ENCODE measurements around the gene PIK3R6.
"Not testable (repeated sequence)": the region's sequence is repeated elsewhere in the genome, so short reads cannot be mapped to it uniquely, and the experiment has no call there.

The PIK3R6 gene

DNA sequence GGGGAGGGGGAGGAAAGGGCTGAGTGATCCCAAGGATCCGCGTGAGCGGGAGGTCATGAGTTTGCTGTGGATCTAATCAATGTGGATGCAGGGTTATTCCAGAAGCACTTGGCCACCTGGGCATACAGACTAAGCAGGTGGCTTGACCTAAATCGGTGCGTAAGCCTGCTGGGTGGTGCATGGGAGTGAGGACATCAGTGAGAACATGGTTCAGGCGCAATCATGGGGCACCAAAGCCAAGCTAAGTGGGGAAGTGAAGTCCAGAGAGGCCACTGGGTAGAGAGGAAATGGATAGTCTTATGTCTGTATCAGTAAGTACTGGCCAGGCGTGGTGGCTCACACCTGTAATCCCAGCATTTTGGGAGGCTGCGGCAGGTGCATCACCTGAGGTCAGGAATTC, 49.4 kb downstream of the PIK3R6 start:
- H3K4me3 ChIP-seq (ENCODE audit: low read depth, low read length): no peak overlapping the region
- DNase-seq (ENCODE audit: low read depth): no peak
- TF ChIP-seq, protein P1, sequence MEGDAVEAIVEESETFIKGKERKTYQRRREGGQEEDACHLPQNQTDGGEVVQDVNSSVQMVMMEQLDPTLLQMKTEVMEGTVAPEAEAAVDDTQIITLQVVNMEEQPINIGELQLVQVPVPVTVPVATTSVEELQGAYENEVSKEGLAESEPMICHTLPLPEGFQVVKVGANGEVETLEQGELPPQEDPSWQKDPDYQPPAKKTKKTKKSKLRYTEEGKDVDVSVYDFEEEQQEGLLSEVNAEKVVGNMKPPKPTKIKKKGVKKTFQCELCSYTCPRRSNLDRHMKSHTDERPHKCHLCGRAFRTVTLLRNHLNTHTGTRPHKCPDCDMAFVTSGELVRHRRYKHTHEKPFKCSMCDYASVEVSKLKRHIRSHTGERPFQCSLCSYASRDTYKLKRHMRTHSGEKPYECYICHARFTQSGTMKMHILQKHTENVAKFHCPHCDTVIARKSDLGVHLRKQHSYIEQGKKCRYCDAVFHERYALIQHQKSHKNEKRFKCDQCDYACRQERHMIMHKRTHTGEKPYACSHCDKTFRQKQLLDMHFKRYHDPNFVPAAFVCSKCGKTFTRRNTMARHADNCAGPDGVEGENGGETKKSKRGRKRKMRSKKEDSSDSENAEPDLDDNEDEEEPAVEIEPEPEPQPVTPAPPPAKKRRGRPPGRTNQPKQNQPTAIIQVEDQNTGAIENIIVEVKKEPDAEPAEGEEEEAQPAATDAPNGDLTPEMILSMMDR (IDR thresholded peaks at IDR 0.05; ENCODE audit: insufficient read depth, low read depth, low read length, missing control alignments): no peak

DNA sequence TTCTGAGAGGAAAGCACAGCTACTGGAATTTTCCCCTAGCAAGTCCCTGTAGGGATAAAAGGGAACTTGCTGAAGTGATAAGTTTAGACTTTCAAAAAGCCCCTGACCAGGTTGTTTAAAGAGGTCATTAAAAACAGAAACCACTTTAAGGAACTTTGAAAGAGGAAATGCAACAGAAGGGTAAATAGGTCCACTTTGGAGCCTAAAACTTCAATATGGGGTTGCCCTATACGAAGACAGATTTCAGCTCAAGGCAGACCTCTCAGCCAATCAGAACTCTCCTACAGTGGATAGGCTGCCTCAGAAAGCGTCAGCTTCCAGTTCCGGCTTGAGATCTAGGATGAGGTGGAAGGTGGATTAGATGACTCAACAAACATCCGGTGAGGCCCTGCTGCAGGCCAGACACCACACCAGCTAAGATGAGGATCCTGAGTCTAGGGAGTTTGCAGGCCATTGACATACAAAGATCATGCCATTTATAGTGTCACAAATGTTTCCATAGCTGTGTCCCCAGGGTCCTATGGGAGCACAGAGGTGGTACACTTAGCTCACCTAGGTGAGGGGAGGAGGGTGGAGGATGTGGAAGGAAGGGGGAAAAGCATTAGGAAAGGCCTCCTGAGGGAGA, 60.4 kb downstream of the PIK3R6 start:
- DNase-seq (ENCODE audit: low read depth): peak; percentile 96
- TF ChIP-seq, protein P1 (IDR thresholded peaks at IDR 0.05; ENCODE audit: insufficient read depth, low read depth, low read length, missing control alignments): no peak
- H3K4me3 ChIP-seq (ENCODE audit: low read depth, low read length): peak overlapping the region; percentile 0; the same call in 1 of the 2 replicates

DNA sequence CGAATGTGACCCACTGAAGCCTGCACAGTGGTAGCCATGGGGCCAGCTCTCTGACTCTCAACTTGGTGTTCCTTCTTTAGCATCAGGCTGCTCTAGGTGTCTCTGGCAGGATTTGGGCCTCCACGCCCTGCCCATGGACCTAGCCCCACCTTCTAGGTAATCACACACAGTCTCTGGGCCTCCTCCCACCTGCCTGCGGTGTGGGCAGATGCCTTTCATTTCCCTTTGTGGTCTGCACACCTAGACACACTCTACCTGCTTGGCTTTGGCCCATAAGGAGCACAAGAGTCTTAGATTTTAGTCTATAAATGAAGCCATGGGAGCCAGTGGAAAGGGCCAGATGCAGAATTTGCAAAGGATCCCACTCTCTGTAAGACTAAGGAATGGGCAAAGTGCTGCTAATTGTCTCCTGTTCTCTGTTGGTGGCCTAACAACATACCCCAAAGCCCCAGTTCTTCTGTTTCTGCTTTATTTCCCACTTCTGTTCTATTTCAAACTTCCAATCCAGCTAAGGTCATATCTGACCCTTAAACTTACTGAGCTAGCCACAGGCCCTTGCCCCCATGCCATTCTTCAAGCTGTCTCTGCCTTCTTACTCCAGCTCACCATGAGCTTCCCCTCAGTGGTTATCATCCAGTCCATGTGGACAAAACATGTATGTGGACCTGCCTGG, 61.1 kb downstream of the PIK3R6 start:
- DNase-seq (ENCODE audit: low read depth): peak; percentile 53
- TF ChIP-seq, protein P1 (IDR thresholded peaks at IDR 0.05; ENCODE audit: insufficient read depth, low read depth, low read length, missing control alignments): no peak
- no peak overlapping the region for H3K4me3 ChIP-seq (ENCODE audit: low read depth, low read length)

DNA sequence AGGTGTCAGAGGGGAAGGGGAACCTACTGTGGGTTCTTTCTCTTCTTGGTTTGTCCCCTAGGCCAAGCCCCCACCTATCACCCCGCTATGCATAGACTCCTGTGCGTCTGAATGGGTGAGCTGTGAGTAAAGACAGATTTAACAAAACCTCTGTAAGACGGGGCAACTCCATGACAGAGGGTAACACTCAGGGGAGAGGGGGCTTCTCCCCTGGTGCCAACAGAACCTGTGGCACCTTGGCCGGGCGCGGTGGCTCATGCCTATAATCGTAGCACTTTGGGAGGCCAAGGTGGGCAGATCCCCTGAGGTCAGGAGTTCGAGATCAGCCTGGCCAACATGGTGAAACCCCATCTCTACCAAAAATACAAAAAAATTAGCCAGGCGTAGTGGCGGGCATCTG, 62.1 kb downstream of the PIK3R6 start:
- not testable (repeated sequence) for H3K4me3 ChIP-seq (ENCODE audit: low read depth, low read length)
- DNase-seq (ENCODE audit: low read depth): peak; percentile 0

DNA sequence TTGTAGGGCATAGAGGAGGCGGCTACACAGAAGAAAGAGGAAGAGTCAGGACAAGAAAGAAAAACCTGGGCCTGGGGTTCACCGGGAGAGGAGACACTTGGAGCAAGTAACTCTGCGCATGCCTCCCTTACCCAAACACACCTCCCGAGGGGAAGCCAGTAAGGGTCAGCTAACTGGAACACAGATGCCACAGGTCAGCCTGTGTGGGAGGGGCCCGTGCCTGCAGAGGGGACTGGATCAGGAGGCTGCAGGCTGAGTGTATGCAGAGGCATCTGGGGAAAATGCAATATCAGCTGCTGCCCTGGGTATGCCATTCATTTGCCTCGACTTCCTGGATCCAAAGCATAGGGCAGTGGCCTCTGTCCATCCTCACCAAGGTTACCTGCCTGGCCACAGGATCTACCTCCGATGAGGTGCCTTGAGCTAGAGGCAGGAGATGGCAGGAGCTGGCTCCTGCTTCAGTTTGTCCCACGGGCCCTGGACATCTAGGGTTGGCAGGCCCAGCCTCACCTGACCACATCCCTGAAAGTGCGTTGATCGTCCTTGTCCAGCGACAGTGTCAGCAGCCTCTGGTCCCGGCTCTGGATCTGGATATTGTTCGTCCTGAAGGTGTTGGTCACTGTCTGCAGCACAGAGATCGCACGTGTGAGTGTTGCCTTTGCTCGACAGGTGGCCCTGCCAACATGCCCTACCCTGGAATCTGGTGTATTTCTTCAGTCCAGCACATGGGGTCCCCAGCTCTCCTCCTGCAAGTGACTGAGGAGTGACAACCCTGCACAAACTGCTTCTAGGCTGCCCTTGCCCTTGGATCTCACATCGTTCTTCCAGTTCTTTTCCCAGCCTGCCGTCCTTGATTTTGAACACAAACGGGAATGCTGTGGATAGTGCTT, 63.7 kb downstream of the PIK3R6 start:
- TF ChIP-seq, protein P1 (IDR thresholded peaks at IDR 0.05; ENCODE audit: insufficient read depth, low read depth, low read length, missing control alignments): no peak
- no peak overlapping the region for H3K4me3 ChIP-seq (ENCODE audit: low read depth, low read length)
- peak; percentile 14 for DNase-seq (ENCODE audit: low read depth)

DNA sequence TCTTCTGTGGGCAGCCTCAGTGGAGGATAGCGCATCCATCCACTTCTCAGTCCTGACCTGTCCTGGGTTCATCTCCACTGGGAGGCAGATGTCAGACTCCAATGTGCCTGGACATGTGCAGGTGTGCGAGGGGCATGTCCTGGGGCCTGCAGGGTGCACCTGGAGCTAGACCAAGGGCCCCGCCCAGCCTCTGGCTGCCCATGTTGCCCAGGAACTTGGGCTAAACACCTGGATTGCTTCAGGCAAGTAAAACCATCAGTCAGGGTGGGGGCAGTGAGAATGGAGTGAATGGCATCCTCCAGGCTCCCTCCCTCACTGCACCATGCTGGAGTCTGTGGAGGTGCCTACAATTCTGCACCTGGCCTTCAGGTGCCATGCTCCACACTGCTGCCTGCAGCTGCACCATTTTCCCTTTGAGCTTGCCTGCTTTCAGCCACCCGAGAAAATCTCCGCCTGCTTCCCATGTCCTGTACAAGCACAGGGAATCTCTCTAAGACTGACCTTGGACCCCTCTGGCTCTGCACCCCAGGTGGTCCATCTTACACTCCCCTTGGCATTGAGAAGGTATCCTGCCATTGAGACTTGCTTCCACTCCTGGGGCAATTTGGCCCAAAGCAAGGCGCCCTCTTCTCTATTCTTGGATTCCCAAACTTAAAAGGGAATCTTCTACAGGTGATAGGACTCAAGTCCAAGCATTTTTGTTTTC, 66.2 kb downstream of the PIK3R6 start:
- no peak overlapping the region for H3K4me3 ChIP-seq (ENCODE audit: low read depth, low read length)
- no peak for DNase-seq (ENCODE audit: low read depth)

More for the DNA sequence above, 66.2 kb downstream of the PIK3R6 start:
- TF ChIP-seq, protein P1 (IDR thresholded peaks at IDR 0.05; ENCODE audit: insufficient read depth, low read depth, low read length, missing control alignments): no peak

All from GM12865 (cell line).